HG03095 (cell line): ENCODE measurements around the gene SRD5A2.

Experiments used
- ATAC-seq: cut with Tn5 transposase; IDR thresholded peaks from one replicate; pipeline ENCODE4 v1.9.1; 2021; ENCODE audit warnings: moderate library complexity; ENCODE audit not compliant: unreplicated experiment

The SRD5A2 gene

DNA sequence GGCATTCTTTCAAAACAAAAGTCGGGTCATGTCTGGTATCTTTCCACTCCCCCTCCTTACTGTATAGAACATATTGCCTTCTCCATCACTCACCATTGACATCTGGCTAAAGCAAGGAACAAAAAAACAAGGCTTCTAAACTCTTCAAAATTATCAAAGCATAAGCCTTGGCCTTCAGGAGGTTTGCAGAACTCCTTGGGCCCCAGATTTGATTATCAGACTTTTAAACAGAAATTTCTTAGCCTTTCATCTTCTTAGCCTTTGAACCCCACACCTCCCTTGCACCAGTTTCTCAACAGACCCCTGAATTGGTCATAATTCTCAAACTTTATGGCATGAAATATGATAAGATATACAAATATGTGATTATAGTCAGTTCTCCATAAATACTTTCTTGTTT lies 106.4 kb downstream of the SRD5A2 start:
- no peak for ATAC-seq
